ENCODE results near the gene SLC48A1. TPM values are rescaled to one million over a fixed set of nuclear protein-coding genes. Genes with fewer than 3 reads are reported as not detected.

Gene SLC48A1
- total and polyA plus RNA-seq, 10 of the 15 experiments (the other 5 are each of a cell fraction or from before 2014, with no cell fraction given), result 1.1 to 4.9 (median 1.9) TPM

- Histone ChIP-seq H3K4me2 (ENCODE audit: control insufficient read depth, insufficient read depth) (no peak overlapping the region), H3K4me1 (ENCODE audit: control insufficient read depth, insufficient read depth, low read length) (peaks cover 35% of the 10 kb centered on the region), H3K27ac (ENCODE audit: control insufficient read depth, insufficient read depth) (no peak overlapping the region), H3K27me3 (replicated peaks in 1 of 2; ENCODE audit: control insufficient read depth in 2 of 2, insufficient read depth in 2 of 2, low read length in 1 of 2) (no peaks in the 10 kb centered on the region; a peak in 1 of 4 replicates), H3K4me3 (no peak overlapping the region), H3K36me3 (ENCODE audit: control insufficient read depth in 2 of 2, insufficient read depth in 2 of 2, low read length in 1 of 2) (no peaks in the 10 kb centered on the region; a peak in 1 of 4 replicates), H2AFZ (ENCODE audit: control insufficient read depth, low read depth, low read length) (no peak overlapping the region), H3K79me2 (ENCODE audit: control insufficient read depth, insufficient read depth, low read length) (peaks cover 6% of the 10 kb centered on the region), H3K9ac (ENCODE audit: control insufficient read depth, insufficient read depth, low read length) (no peak overlapping the region), H3K9me3 (replicated peaks; ENCODE audit: control insufficient read depth, insufficient read depth, low read length) (no peaks in the 10 kb centered on the region), H4K20me1 (ENCODE audit: control insufficient read depth, insufficient read depth) (no peaks in the 10 kb centered on the region)
- in situ Hi-C loops (cut with MboI) (no loop called here), intact Hi-C loops (cut with micrococcal nuclease; ENCODE audit: unreplicated experiment) (no loop called here)
- 91% methylated on average over 7 of the region's 8 CpGs for WGBS (ENCODE audit: insufficient coverage, insufficient replicate concordance, low lambda C conversion rate, missing lambda C conversion rate)
- POLR2A ChIA-PET, result no interaction called here
- CTCF ChIA-PET, result interaction anchor here (0.6 kb wide), 1 partner anchor 152 kb away, joined by 3 read pairs; no protein-coding TSS in a partner anchor
- no TSS peak for BruUV-seq (replicated peaks)
- SMC1A ChIA-PET (ENCODE audit: uncharacterized antibody, unreplicated experiment), result interaction anchor here (1.0 kb wide), 1 partner anchor 64 kb away, joined by 3 read pairs; no protein-coding TSS in a partner anchor
- RAD21 ChIA-PET (ENCODE audit: unreplicated experiment), result interaction anchor here (1.2 to 1.5 kb wide), 2 partner anchors 28 to 34 kb away, joined by 4 to 5 read pairs; no protein-coding TSS in a partner anchor
- ATAC-seq, result no peak
- no peak for DNase-seq (ENCODE audit: low read depth, low spot score)
- FAIRE-seq, result no peak
- TF ChIP-seq PBX3 (IDR thresholded peaks at IDR 0.05; ENCODE audit: insufficient replicate concordance, low read depth, low read length) (no peak), RELB (IDR thresholded peaks at IDR 0.05; ENCODE audit: low read depth) (no peak), BMI1 (IDR thresholded peaks at IDR 0.05; ENCODE audit: borderline replicate concordance) (no peak), SIX5 (IDR thresholded peaks at IDR 0.05; ENCODE audit: low read depth, low read length, severe bottlenecking) (no peak), NBN (IDR thresholded peaks at IDR 0.05) (no peak), RUNX3 (IDR thresholded peaks at IDR 0.05; ENCODE audit: low read length) (no peak), BRCA1 (IDR thresholded peaks at IDR 0.05; ENCODE audit: low read depth, low read length) (no peak), NR2C1 (IDR thresholded peaks at IDR 0.05) (no peak), ZBTB40 (IDR thresholded peaks at IDR 0.05; ENCODE audit: borderline replicate concordance) (no peak), SMAD1 (IDR thresholded peaks at IDR 0.05; ENCODE audit: low read depth, partially characterized antibody) (no peak), ESRRA (IDR thresholded peaks at IDR 0.05; ENCODE audit: low read length) (no peak), ZBTB11 (CRISPR knock-in tag; IDR thresholded peaks at IDR 0.05) (no peak)
These were observed 31.1 kb downstream of the SLC48A1 start for GRCh38 chr12:47804171-47804570.
